Measurements from ENCODE around the gene PDIA5. TPM values are rescaled to one million over a fixed set of nuclear protein-coding genes. Genes with fewer than 3 reads are reported as not detected.

PDIA5 gene
- total and polyA plus RNA-seq, 7 donors, result 4.2 to 23.0 (median 13.9) TPM

DNA sequence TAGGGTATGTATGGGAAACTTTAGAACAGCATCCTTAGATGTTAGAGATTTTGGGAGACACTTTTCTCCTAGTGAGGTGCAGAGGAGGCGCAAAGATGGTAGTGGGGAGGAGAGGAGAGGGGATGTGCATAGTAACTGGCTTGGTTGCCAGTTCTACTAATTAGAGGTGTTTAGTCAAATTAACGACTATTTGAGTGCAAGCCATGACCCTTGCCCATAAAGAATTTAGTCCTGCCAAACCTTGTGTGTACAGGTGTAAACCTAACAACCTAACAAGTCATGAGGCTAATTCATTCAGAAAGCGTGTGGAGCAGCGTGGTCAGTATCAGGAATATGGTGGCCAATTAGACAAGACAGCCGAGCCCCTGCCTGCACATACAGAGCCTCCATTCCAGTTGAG is 72.7 kb downstream of the PDIA5 start:
- 47 to 66% methylated on average over 5 of the region's 5 CpGs for WGBS, 2 donors
- Histone ChIP-seq H3K27me3 (no peaks in the 10 kb centered on the region), H3K4me3 (no peak overlapping the region), H3K4me1 (no peaks in the 10 kb centered on the region), H3K9me3 (no peaks in the 10 kb centered on the region), H3K27ac (no peak overlapping the region), H3K36me3 (peaks cover 0 to 17% (median 3%) of the 10 kb centered on the region in 4 donors)
- TF ChIP-seq POLR2AphosphoS5 (IDR thresholded peaks at IDR 0.05), result no peak
- intact Hi-C loops (cut with DNase I), result no loop called here
- DNase-seq, result no peak

DNA sequence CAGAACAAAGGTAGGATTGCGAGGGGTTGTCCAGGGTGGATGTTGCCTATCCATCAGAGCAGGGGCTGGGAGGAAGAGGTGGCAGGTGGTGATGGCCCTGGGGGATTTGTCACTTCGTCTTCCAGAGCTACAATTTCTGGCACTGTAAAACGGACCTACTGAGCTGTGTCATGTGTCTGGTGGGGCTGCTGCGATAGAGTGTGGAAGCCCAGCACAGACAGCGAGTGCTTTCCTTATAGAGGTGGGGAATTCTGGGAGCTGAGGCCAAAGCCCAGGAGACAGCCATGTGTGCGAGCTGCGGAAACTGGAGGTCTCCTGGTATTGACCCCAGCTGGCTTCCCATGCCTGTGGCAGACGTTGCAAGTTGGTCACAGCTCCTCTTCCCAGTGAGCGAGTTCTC is 73.7 kb downstream of the PDIA5 start:
- H3K27me3 ChIP-seq, result no peaks in the 10 kb centered on the region
- WGBS, 2 donors, result 78 to 97% methylated on average over 9 of the region's 9 CpGs
- TF ChIP-seq POLR2AphosphoS5 (IDR thresholded peaks at IDR 0.05) (no peak), EP300 (IDR thresholded peaks at IDR 0.05) (no peak), POLR2A (IDR thresholded peaks at IDR 0.05) (no peak)
- TF ChIP-seq, protein P1, sequence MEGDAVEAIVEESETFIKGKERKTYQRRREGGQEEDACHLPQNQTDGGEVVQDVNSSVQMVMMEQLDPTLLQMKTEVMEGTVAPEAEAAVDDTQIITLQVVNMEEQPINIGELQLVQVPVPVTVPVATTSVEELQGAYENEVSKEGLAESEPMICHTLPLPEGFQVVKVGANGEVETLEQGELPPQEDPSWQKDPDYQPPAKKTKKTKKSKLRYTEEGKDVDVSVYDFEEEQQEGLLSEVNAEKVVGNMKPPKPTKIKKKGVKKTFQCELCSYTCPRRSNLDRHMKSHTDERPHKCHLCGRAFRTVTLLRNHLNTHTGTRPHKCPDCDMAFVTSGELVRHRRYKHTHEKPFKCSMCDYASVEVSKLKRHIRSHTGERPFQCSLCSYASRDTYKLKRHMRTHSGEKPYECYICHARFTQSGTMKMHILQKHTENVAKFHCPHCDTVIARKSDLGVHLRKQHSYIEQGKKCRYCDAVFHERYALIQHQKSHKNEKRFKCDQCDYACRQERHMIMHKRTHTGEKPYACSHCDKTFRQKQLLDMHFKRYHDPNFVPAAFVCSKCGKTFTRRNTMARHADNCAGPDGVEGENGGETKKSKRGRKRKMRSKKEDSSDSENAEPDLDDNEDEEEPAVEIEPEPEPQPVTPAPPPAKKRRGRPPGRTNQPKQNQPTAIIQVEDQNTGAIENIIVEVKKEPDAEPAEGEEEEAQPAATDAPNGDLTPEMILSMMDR (IDR thresholded peaks at IDR 0.05), result no peak
- H3K27ac ChIP-seq, result no peak overlapping the region
- intact Hi-C loops (cut with DNase I), result no loop called here
- H3K4me3 ChIP-seq, result no peak overlapping the region
- H3K9me3 ChIP-seq, result no peaks in the 10 kb centered on the region
- H3K4me1 ChIP-seq, result no peaks in the 10 kb centered on the region
- H3K36me3 ChIP-seq, result peaks cover 0 to 28% (median 4%) of the 10 kb centered on the region in 4 donors
- DNase-seq, result no peak

DNA sequence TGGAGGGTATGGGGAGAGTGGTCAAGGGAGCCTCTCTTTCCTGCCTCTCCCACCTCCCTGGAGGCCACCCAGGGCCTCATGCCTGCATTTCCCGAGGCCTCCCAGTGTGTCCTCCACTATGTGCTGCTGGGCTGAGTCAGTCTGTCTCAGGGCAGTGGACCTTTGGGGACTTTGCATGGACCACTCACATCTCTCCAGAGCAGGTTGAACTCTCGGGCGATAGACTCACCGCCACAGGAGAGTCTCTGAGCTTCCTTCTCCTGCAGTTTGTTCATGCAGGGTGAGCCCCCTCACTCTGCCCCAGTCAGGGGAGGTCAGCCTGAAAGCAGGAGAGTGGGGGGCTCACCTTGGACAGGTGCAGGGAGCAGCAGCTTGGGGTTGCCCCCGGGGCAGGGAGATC is 74.5 kb downstream of the PDIA5 start:
- TF ChIP-seq POLR2AphosphoS5 (IDR thresholded peaks at IDR 0.05), result no peak
- TF ChIP-seq, protein P1 (IDR thresholded peaks at IDR 0.05), result no peak
- TF ChIP-seq POLR2A (IDR thresholded peaks at IDR 0.05), result no peak
- no peak for TF ChIP-seq EP300 (IDR thresholded peaks at IDR 0.05)
- no peak overlapping the region for H3K4me3 ChIP-seq
- H3K9me3 ChIP-seq, result no peaks in the 10 kb centered on the region
- peaks cover 0 to 35% (median 10%) of the 10 kb centered on the region in 4 donors for H3K36me3 ChIP-seq
- H3K27me3 ChIP-seq, result no peaks in the 10 kb centered on the region
- 98% methylated on average over 5 of the region's 5 CpGs for WGBS, 2 donors
- no peak for DNase-seq
- H3K27ac ChIP-seq, result no peak overlapping the region
- no peaks in the 10 kb centered on the region for H3K4me1 ChIP-seq
- intact Hi-C loops (cut with DNase I), result no loop called here

DNA sequence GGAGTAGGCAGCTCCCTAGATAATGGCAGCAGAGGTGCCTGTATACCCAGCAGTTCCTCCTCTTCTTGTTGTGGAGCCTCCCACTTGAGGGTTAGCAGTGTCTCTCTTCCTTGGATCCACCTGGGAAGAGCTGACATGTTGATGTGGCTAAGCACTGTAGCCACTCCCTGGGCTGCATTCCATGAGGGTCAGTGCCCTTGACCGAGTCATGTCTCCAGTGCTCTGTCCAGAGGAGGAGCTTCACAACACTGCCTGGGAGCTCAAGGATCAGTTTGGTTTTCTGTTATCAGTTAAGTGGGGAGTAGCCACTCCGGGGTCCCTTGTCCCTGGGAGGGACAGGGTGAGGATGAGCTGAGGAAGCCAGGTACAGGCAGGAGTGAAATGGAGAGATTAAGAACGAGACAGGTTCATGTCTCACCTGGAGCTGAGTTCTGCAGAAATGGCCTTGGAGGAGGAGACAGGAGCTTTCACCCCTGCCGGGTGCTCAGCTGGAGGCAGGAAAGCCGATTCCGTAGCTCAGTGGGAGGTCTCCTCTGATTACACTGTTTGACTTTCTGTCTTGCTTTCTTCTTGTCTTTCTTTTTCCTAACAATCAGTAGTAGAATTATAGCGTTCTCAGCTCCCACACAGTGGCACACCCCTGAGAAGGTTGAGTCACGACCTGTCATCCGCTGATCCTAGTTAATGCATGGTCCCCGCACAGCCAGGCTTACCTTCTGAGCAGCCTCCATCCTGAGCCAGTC is 77.0 kb downstream of the PDIA5 start:
- no peaks in the 10 kb centered on the region for H3K9me3 ChIP-seq
- intact Hi-C loops (cut with DNase I), result no loop called here
- no peak overlapping the region for H3K4me3 ChIP-seq
- WGBS, 2 donors, result 75 to 94% methylated on average over 10 of the region's 10 CpGs
- no peak for DNase-seq
- TF ChIP-seq, protein P1 (IDR thresholded peaks at IDR 0.05), result no peak
- TF ChIP-seq POLR2AphosphoS5 (IDR thresholded peaks at IDR 0.05) (no peak), POLR2A (IDR thresholded peaks at IDR 0.05) (no peak), EP300 (IDR thresholded peaks at IDR 0.05) (no peak)
- H3K27ac ChIP-seq, result no peak overlapping the region
- no peaks in the 10 kb centered on the region for H3K27me3 ChIP-seq
- H3K36me3 ChIP-seq, result peaks cover 0 to 52% (median 13%) of the 10 kb centered on the region in 4 donors
- H3K4me1 ChIP-seq, result no peaks in the 10 kb centered on the region

DNA sequence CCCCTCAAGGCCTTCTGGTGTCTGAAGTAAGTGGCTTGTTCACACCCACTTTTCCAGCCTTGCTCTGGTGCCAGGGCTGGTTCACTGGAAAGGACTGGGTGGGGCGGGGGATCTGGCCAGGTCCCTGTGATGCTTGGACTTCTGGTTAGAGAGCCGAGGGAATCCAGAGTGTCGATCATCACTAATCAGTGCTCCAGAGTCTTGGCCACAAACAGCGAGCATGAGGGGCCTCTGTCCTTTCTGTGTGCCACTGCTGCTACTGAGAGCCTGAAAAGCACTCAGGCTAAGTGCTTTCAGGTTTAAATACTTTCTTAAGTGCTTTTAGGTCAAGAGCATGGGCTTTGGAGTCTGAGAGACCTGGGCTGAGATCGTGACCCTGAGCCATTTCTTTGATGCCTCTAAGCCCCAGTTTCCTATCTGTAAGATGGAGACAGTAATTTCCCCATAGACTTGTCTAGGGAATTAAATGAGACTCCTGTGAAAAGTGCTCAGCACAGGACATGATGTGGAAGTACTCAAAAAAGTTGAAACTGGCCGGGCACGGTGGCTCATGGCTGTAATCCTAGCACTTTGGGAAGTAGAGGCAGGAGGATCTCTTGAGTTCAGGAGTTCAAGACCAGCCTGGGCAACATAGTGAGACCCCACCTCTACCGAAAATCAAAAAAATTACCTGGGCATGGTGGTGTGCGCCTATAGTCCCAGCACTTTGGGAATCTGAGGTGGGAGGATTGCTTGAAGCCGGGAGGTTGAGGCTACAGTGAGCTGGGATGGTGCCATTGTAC is 81.1 kb downstream of the PDIA5 start:
- no peak for TF ChIP-seq POLR2AphosphoS5 (IDR thresholded peaks at IDR 0.05)
- TF ChIP-seq, protein P1 (IDR thresholded peaks at IDR 0.05), result no peak
- TF ChIP-seq POLR2A (IDR thresholded peaks at IDR 0.05), result no peak
- no peak for TF ChIP-seq EP300 (IDR thresholded peaks at IDR 0.05)
- Histone ChIP-seq H3K9me3 (no peaks in the 10 kb centered on the region), H3K36me3 (peaks cover 0 to 78% (median 22%) of the 10 kb centered on the region in 4 donors), H3K4me1 (no peaks in the 10 kb centered on the region), H3K27me3 (no peaks in the 10 kb centered on the region), H3K4me3 (no peak overlapping the region), H3K27ac (no peak overlapping the region)
- intact Hi-C loops (cut with DNase I), result no loop called here
- no peak for DNase-seq
- 91 to 96% methylated on average over 10 of the region's 10 CpGs for WGBS, 2 donors

Measured in sigmoid colon (tissue), 7 donors.